ENCODE results near the gene DLEC1.

Gene DLEC1

DNA sequence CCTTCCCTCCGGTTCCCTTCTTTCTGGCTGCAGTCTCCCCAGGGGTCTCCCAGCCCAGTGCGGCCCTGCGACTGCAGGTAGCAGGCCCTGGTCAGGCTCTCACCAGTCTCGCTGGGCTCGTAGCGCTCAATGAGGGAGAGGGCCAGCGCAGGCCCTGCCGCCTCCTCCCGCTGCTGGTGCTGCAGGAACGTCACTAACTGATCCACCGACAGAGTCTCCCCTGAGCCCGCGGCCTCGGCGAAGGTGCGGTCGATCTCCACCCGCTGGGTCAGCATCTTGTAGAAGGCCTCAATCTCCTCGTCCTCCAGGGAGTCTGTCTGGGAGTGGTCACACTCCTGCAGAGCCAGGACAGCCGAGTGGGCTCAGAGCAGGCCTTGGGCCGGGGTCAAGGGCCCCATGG lies 27.9 kb upstream of the DLEC1 start:
- H3K4me3 ChIP-seq (ENCODE audit: control insufficient read depth, low read depth, low read length) = no peak overlapping the region
- DNase-seq (ENCODE audit: low read depth) = no peak
- TF ChIP-seq, protein P1, sequence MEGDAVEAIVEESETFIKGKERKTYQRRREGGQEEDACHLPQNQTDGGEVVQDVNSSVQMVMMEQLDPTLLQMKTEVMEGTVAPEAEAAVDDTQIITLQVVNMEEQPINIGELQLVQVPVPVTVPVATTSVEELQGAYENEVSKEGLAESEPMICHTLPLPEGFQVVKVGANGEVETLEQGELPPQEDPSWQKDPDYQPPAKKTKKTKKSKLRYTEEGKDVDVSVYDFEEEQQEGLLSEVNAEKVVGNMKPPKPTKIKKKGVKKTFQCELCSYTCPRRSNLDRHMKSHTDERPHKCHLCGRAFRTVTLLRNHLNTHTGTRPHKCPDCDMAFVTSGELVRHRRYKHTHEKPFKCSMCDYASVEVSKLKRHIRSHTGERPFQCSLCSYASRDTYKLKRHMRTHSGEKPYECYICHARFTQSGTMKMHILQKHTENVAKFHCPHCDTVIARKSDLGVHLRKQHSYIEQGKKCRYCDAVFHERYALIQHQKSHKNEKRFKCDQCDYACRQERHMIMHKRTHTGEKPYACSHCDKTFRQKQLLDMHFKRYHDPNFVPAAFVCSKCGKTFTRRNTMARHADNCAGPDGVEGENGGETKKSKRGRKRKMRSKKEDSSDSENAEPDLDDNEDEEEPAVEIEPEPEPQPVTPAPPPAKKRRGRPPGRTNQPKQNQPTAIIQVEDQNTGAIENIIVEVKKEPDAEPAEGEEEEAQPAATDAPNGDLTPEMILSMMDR (IDR thresholded peaks at IDR 0.05; ENCODE audit: control insufficient read depth, insufficient read depth, low read depth, low read length, missing control alignments) = no peak

DNA sequence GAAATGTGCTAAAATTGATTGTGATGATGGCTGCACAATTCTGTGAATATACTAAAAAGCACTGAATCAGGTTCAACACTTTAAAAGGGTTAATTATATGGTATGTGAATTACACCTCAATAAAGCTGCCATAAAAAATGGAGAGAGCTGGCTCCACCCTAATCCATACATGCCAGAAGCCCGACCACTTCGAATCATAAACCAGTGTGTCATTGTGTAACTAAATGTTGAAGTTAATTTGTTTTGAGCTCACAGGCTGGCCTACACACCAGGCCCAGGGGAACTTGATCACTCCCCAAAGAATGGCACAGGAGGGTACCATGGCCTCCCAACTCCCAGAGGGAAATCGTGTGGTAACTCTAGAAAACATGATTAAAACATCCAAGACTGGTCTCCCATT lies 23.5 kb upstream of the DLEC1 start:
- DNase-seq (ENCODE audit: low read depth) = no peak
- H3K4me3 ChIP-seq (ENCODE audit: control insufficient read depth, low read depth, low read length) = no peak overlapping the region
- TF ChIP-seq, protein P1 (IDR thresholded peaks at IDR 0.05; ENCODE audit: control insufficient read depth, insufficient read depth, low read depth, low read length, missing control alignments) = no peak

DNA sequence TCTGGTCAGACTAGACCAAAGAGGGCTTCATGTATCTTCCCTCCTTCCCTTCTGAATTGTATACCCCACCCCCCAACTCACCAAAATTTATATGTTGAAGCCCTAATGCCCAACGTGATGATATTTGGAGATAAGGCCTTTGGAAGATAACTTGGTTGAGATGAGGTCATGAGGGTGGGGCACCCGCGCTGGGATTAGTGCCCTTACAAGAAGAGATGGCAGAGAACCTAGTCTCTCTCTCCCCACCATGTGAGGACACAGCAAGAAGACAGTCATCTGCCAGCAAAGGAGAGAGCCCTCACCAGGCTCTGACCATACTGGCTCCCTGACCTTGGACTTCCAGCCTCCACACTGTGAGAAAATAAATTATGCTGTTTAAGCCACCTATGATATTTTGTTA lies 23.0 kb upstream of the DLEC1 start:
- H3K4me3 ChIP-seq (ENCODE audit: control insufficient read depth, low read depth, low read length) = no peak overlapping the region
- DNase-seq (ENCODE audit: low read depth) = no peak
- TF ChIP-seq, protein P1 (IDR thresholded peaks at IDR 0.05; ENCODE audit: control insufficient read depth, insufficient read depth, low read depth, low read length, missing control alignments) = no peak

DNA sequence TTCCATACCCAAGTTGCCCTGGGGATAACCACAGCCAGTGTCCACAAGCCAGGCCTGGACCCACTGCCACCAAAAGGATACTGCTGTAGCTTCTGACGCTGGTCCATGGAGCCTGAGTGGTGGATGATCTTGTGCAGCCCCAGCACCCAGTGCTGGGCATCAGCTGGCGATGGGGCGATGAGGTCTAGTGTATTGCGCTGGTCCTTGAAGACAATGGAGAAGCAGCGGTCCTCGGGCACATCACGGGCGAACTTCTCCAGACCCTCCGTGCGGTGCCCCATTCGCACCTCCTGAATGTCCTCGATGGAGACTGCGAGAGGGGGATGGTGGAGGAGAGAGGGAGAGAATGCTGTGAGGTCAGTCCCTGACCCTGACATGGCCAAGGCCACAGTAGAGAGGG lies 22.6 kb upstream of the DLEC1 start:
- DNase-seq (ENCODE audit: low read depth) = no peak
- TF ChIP-seq, protein P1 (IDR thresholded peaks at IDR 0.05; ENCODE audit: control insufficient read depth, insufficient read depth, low read depth, low read length, missing control alignments) = no peak
- H3K4me3 ChIP-seq (ENCODE audit: control insufficient read depth, low read depth, low read length) = no peak overlapping the region

DNA sequence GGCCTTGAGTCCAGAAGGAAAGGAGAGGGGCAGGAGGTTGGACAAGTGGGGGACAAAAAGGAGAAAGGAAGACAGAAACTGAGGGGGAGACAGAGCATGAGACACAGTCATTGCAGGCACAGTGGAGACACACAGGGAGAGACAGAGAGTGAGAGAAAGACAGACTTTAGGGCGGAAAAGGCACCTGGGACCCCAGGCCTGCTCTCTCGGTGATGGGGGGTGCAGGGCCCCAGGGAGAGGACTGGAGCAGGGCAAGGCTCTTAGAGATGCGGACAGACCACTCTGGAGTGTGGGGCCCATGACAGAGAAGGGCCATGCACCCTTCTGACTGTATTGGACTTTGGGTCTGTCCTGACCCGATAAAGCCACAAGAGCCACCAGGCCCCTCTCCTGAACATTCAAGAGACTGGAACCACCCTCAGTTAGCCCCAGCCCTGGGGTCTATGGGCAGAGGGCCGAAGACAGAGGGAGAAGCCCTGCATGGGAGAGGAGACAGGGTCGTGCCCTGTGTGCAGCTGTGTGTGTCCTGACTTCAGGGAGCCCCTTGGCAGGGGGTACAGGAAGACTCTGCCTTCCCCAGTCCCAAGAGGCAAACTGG lies 22.1 kb upstream of the DLEC1 start:
- TF ChIP-seq, protein P1 (IDR thresholded peaks at IDR 0.05; ENCODE audit: control insufficient read depth, insufficient read depth, low read depth, low read length, missing control alignments) = no peak
- DNase-seq (ENCODE audit: low read depth) = no peak
- H3K4me3 ChIP-seq (ENCODE audit: control insufficient read depth, low read depth, low read length) = no peak overlapping the region

DNA sequence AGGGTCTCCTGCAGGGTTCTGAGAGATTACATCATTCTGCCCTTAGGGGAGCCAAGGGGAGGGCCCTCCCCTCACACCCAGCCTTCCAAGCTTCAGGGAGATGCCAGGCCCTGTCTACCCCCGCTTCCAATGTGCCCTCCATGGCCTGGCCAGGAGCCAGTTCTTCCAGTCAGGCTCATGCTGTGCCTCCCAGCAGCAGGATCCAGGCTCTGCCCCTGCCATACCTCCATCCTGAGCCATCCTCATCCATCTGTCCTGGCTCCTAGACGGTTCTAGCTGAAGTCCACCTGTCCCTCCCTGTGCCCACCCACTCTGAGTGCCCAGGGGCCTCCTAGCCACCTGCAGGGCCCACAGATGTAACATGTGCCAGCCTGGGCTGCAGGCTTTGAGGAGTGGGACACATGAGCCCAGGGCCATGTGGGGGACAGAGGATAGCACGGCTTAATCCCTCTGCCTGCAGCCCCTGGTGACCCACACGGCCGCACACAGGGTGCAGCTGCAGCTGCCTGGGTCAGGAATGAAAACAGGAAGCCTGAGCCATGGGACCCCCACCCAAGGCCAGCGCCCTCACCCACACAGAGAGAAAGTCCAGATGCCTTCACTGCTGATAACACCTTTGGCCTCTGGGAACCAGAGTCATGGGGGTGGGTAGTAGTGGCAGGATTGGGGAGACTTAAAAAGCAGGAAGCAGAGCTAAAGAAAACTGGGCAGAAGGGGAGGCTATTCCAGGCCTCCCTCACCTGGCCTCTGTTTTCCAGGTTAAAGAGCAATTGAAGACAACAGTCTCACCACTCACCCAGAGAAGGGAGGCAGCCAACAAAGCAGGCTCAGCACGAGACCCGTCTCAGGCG lies 21.3 kb upstream of the DLEC1 start:
- no peak for DNase-seq (ENCODE audit: low read depth)
- no peak overlapping the region for H3K4me3 ChIP-seq (ENCODE audit: control insufficient read depth, low read depth, low read length)
- TF ChIP-seq, protein P1 (IDR thresholded peaks at IDR 0.05; ENCODE audit: control insufficient read depth, insufficient read depth, low read depth, low read length, missing control alignments) = no peak

All from AG09309 (cell line).